ENCODE data around the gene FMO5.
A peak's percentile ranks its signal among the peaks of the same experiment; 100 is the strongest.
"Not testable (repeated sequence)": the region's sequence is repeated elsewhere in the genome, so short reads cannot be mapped to it uniquely, and the experiment has no call there.

The FMO5 gene, protein sequence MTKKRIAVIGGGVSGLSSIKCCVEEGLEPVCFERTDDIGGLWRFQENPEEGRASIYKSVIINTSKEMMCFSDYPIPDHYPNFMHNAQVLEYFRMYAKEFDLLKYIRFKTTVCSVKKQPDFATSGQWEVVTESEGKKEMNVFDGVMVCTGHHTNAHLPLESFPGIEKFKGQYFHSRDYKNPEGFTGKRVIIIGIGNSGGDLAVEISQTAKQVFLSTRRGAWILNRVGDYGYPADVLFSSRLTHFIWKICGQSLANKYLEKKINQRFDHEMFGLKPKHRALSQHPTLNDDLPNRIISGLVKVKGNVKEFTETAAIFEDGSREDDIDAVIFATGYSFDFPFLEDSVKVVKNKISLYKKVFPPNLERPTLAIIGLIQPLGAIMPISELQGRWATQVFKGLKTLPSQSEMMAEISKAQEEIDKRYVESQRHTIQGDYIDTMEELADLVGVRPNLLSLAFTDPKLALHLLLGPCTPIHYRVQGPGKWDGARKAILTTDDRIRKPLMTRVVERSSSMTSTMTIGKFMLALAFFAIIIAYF

DNA sequence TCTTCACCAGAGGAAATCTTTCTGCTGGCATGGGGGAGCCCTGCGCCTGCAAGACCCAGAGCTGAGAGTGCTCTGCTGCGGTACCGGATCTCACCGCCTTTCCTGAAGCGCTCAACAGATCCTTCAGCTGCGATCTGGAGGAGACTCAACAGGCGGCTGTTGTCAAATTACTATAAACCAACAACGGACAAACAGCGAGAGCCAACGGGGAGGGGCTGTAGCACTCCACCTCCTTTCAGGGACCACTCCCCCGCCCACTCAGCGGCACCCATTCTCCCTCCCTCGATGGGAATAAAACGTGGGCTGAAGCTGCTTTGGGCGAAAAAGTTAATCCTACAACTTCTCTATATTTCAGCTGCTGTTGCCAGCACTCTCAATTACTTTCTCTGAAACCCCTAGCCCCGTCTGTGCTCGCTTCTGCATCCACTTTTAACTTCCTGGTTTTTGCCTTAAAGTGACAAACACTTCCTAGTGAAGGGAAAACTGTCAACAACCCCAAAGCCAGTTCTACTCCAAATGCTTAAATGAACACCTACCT is at the start of gene FMO5:
TSS of gene FMO5 (minus strand) at position 147 of the 538 bp plus-strand sequence. CDS start 310 bp downstream, outside the sequence.
- peak; percentile 0 to 8 for DNase-seq

DNA sequence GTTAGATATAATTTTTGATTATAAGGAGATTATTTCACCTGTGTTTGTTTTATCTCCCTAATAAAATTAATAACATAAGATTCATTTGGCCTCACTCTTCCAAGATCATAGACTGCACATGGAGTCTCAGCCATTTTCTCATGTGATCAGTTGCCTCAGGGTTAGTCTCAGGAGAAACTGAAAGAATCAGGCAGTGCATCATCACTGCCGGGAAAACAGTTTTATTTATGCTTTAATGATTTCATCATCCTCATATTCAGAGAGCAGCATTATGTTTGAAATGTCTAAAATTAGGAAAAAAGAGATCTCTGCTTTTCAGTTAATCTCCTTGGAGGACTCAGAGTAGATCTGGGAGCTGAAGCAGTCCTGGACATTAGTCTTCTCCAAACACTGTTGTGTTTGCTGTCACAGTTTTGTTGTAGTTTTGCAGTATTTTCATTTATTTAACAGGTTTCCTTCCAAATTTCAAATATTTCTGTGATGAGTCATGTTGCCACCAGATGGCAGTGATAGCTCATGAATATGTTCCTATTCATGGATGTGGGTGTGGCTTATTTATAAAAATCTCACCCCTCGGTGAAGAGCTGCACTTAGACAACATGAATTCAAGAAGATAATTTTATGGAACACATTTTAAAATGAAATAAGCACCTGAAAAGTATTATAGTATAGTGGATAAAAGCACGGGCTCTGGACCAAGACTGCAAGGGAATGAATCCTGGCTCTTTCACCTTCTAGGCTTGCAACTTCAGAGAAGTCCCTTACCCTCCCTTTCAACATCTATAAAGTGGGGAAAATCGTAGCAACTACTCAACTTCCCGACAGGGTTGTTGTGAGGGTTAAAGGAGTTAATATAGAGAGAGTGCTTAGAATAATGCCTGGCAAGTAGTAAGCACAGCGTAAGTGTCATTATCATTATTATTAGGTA is 48.5 kb upstream of the FMO5 start:
- DNase-seq, result peak; percentile 2 to 59

DNA sequence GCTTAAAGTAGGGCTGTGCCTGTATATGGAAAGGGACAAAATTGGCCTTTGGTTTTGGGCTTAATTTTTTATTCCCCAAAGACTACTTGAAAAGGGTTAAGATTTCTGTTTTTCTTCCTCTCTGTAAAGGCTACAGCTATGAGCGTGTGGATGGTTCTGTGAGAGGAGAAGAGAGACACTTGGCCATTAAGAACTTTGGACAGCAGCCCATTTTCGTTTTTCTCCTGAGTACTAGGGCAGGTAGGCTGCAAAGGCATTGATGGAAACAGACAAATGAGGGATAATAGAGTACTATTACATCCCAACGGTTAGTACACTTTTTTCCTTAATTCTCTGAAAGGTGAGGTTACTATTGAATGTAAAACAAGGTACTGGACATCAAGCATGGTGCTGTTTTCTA is 46.9 kb upstream of the FMO5 start:
- DNase-seq, result no peak

DNA sequence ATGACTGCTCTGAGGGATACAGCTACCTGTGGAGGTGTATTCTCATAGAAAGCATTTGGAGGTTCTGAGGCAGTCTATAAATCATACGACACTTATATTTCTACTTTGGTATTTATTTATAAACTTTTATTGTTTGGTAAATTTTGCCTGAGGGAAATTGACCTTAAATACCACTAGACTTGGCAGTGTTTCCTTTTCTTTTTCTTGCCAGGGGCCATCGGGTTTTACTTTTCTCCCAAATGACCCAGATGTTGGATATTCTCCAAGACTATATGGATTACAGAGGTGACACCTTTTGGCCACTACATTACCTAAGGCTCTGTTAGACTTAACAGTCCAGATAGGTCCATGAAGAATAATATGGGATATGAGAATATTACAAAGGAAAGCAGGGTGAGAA is 45.6 kb upstream of the FMO5 start:
- DNase-seq, result no peak

DNA sequence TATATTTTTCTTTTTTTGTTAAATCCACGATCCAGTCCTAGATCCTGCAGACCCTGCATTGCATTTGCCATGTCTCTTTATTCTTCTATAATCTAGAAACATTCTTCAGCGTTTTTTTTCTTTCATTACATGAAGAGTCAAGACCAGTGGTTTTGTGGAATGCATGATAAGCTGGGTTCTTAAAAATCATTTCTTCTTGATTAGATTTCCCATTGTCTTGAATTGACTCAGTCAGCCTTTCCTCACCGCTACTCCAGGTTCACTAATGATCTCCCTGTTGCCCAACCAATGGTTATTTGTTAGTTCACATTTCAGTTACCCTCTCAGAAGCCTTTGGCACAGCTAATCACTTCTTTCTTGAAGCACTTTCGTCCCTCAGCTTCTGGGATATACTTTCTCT is 42.6 kb upstream of the FMO5 start:
- no peak for DNase-seq

DNA sequence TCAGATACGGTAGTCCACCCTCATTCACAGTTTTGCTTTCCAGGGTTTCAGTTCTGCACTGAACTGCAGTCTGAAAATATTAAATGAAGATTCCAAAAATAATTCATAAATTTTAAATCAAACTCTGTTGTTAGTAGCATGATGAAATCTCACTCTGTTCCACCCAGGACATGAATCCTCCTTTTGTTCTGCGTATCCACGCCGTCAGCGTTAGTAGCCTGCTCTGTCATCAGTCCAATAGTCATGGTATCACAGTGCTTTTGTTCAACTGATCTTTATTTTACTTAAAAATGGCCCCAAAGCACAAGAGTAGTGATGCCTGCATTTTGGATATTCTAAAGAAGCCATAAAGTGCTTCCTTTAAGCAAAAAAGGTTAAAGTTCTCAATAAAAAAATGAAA is 41.2 kb upstream of the FMO5 start:
- DNase-seq, result no peak

DNA sequence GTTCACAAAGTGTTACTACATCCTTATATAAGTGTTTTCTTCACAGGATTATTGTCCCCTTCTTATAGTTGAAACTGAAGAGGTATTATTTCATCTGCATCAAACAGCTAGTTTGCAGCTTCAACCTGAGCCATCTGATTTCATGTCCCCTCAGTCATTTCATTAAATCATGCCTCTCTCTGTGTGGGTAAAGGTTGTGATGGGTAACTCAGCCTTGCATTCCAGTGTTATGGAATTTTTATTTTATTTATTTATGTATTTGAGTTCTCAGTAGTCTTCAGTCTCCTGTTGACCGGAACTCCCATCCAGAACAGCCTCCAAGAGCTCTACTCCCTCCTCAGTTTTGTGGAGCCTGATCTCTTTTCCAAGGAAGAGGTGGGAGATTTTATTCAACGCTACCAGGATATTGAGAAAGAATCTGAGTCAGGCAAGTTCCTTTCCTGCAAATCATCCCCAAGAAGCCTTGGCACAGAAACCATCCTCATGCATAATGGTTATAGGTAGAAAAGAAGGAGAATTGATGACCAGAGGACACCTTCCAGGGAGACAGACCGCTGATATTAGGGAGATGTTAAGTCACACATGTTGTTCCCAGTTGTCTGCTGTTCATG is 39.1 kb upstream of the FMO5 start:
- DNase-seq, result no peak

DNA sequence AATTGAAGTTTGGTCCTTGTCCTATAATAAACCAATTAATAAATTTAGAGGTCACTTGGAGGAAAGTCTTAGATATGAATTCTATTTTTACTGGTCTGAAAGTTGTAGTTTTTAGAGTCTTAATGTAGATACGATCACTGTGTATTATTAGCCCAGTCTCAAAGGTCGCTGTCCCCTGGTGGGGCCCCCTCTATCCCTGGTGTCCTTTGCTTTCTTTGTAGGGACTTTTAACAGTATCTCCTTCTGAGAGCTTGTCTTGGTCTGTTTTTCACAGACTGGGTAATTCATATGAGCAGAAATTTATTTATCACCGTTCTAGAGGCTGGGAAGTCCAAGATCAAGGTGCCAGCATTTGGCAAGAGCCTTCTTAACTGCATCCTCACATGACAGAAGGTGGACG is 35.8 kb upstream of the FMO5 start:
- no peak for DNase-seq

DNA sequence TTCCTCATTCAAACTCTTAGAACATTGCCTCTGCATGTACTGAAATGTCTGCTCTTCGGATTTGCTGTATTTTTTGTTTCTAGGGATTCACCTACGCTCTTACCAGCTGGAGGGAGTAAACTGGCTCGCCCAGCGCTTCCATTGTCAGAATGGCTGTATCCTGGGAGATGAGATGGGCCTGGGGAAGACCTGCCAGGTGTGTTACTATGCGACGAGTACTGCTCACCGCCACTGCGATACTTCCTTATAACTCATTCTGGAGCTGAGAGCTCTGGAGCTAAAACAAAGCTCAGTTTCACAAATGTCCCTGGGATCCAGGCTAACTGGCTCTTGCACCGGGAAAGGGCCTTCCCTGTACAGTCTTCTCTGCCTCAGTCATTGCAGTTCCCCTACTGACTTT is 27.4 kb upstream of the FMO5 start:
- DNase-seq, result no peak

DNA sequence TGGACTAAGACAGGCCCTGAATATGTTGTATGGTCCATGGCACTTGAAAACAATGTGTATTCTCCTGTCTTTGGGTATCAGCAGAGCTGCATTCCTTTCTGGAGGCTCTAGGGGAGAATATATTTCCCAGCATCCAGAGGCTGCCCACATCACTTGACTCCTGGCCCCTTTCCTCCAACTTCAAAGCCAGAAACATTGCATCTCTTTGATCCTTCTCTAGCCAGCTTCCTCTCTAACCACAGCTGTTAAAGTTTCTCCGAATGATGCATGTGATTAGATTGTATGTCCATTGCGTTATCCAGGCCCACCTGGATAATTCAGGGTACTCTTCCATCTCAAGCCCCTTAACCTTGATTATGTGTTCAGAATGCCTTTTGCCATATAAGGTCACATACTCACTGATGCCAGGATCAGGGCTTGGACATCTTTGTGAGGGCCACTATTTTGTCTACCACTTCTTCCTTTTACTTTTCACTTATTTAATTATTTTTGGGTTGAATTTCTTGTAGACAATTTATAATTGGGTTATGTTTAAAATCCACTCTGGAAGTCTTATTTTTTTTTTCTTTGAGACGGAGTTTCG is 22.6 kb upstream of the FMO5 start:
- DNase-seq, result no peak

DNA sequence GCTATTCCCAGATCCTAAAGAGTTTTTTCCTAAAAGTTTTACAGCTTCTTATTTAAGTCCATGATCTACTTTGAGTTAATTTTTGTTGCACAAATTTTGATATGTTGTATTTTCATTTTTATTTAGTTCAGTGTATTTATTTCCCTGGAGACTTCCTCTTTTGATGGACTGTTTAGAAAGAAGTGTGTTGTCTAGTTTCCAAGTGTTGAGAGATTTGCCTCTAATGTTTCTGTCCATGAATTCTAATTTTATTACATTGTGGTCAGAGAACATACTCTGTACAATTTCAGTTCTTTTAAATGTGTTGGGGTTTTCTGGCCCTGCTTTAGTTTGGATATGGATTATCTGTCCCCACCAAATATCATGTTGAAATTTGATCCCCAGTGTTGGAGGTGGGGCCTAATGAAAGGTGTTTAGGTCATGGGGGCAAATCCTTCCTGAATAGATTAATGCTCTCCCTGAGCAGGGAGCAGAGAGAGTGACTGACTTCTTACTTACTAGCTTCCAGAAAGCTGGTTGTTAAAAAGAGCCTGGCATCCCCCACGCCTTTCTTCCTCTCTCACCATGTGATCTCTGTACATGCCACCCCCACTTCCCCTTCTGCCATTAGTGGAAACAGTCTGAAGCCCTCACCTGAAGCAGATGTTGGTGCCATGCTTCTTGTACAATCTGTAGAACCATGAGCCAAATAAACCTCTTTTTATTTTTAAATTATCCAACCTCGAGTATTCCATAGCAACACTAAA is 21.9 kb upstream of the FMO5 start:
- DNase-seq, result no peak

DNA sequence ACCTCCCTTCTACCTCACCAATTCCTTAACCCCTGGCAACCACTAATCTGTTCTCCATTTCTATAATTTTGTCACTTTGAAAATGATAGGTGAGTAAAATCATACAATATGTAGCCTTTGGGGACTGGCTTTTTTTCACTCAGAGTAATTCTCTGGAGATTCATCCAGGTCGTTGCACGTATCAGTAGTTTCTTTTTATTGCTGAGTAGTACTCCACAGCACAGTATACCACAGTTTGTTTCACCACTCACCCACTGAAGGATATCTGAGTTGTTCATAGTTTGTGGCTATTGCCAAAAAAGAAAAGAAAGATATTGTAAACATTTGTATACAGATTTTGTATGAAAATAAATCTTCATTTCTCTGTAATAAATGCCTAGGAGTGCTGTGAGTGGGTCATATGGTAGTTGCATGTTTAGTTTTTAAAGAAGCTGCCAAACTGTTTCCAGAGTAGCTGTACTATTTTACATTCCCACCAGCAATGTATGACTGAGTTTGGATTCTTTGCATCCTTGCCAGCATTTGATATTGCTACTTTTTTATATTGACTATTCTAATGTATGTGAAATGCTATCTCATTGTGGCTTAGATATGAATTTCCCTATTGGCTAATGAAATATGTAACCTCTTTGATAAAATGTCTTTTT is 21.0 kb upstream of the FMO5 start:
- DNase-seq, result no peak

DNA sequence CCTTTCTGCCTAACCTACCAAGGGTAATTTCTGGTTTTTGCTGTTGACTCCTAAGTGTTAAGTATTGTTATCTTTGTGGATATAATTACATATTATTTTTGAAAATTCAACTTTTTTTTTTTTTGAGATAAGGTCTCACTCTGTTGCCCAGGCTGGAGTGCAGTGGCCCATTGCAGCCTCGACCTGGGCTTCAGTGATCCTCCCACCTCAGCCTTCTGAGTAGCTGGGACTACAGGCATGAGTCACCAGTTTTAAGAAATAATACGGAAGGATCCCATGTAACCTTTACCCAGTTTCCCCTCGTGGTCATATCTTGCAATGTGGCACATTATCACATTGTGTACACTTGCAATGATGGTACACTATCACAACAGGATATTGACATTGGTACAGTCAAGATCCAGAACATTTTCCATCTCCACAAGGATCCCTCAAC is 20.5 kb upstream of the FMO5 start:
- DNase-seq, result no peak

DNA sequence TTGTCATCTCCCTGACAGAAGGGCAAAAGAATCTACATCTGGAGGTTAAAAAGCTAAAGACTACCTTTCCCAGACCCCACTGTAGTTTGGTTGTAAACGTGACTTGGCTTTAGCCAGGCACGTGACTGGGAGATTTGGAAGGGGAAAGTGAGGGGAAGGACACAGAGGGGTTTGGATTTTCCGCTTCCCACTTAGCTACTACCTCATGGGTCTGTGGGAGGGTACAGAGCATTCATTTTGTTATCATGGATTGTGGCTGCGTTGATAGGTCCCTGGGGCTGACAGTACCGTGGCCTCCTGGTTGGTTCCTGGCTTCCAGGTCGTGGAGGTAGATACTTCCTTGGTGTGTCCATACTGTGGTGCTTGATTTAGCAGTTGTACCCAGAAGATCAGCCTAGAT is 20.0 kb upstream of the FMO5 start:
- DNase-seq, result no peak

DNA sequence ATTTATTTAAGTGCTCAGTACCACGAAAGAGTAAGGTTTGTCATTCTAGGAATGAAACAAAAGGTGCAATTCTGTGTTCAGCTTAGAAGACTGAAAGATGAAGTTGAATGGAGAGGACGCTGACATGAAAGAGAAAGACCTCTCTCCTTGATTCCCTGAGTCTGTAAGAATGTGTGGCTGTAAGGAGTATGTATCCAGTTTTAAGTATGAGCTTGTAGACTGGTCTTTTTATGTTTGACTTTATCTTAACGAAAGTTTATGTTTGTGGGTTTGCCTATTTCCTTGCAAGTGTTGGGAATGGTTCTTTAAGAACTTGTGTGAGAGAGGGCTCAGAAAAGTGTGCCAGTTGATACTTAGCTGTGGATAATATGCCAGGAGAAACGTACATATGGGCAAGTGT is 18.7 kb upstream of the FMO5 start:
- DNase-seq, result no peak

DNA sequence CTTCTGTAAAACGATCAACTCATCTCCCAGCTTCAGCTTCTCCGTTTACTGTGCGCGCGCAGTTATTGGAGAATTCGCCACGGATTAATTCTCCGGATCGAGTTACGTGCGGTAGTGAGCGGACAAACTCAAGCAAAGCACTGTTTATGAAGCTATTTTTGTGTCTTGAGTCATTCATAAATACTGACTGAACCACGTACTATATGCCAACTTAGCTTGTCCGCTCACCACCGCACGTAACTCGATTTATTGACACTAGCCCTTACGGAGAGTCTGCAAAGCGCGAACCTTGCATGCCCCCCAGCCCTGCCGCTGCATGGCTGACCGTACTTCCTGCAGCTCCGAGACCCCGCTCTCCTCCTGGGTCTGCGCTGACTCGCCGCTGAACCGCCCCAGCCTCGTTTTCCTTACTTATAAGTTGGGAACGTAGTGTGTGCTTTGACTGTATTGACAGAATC is 18.1 kb upstream of the FMO5 start:
- DNase-seq, result peak; percentile 36 to 60

DNA sequence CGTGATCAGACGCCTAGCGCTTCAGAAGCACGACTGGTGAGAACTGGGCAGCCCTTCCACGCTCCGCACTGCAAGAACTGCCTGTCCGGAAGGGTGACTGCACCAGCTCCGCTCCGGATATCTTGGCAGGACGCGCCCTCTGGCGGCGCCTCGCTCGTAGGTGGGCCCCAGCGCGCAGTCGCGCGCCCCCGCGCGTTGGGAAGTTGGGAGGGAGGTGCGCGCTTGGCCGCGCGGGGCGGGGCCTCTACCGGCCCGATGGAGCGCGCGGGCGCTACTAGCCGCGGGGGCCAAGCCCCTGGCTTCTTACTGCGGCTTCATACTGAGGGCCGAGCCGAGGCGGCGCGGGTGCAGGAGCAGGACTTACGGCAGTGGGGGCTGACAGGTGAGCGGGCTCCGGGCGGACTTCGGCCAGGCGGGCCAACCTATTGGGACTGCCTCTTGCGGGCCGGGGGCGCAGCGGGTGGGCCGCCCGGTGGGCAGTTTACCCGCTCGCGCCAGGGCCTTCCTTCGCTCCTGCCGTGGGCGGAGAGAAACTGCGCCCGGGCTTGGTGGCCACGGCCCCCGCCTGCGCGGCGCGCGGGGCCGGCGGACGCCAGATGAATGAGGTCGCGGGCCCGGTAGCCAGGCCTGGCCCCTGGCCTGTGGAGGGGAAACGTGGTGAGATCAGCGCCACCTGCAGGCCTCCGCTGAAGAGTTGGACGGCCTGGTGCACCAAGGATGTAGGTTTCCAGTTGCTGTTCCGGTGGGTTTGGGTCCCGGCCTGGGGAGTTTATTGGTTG is 17.5 kb upstream of the FMO5 start, which contains the start of gene CHD1L:
TSS of gene CHD1L (plus strand) at position 236 of the 779 bp plus-strand sequence. CDS start at position 256, 20 bp downstream.
- DNase-seq, result peak; percentile 75 to 94

DNA sequence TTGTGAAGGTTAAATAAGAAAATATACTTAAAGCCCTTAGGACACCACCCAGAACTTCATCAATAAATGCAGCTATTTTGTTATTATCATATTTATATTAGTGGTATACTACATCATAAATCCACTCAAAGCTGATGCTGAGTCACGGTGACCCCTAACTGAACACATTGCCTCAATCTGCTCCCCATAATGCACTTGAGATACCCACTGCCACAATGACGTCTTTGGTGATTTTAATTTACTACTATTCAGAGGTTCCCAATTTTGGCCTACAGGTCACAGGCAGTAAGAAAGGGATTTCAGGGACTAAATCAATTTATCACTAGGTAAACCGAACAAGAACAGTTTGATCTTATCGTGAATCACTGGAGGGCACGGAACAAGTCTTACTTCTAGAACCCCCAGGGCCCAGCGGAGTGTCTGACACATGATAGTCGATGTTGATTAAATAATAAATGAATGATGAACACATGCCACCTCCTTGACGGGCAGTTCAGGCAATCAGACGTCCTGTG is 16.9 kb upstream of the FMO5 start:
- DNase-seq, result no peak

DNA sequence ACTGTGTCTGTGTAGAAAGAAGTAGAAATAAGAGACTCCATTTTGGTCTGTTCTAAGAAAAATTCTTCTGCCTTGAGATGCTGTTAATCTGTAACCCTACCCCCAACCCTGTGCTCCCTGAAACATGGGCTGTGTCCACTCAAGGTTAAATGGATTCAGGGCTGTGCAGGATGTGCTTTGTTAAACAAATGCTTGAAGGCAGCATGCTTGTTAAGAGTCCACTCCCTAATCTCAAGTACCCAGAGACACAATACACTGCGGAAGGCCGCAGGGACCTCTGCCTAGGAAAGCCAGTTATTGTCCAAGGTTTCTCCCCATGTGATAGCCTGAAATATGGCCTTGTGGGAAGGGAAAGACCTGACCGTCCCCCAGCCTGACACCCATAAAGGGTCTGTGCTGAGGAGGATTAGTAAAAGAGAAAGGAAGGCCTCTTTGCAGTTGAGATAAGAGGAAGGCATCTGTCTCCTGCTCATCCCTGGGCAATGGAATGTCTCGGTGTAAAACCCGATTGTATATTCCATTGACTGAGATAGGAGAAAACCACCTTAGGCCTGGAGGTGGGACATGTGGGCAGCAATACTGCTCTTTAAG is 15.1 kb upstream of the FMO5 start:
- DNase-seq, result not testable (repeated sequence)

Measured in NCI-H524 (cell line).